OCI-LY7 (cell line): ENCODE data around the gene IMMP2L. TPM values are rescaled to one million over a fixed set of nuclear protein-coding genes. Genes with fewer than 3 reads are reported as not detected.
A peak's percentile ranks its signal among the peaks of the same experiment; 100 is the strongest.

Source experiments
- BruUV-seq: library from RNA; stranded (reverse); fragments of 400-500 nt; replicated peaks from 2 replicates; lab custom pipeline; 2021; lab: Mats Ljungman, UMichigan
- CTCF ChIA-PET: fragments of 300-600 bp; sonication (Branson Sonifier 250); formaldehyde crosslinking; loops from one replicate; lab custom pipeline; 2022; ENCODE audit warnings: antibody characterized with exemption; ENCODE audit not compliant: unreplicated experiment; lab: Charles Lee
- POLR2A ChIA-PET: fragments of 300-600 bp; sonication (Branson Sonifier 250); formaldehyde crosslinking; loops from one replicate; lab custom pipeline; 2022; ENCODE audit warnings: antibody characterized with exemption; lab: Charles Lee
- DNase-seq: peaks from one replicate; pipeline ENCODE4 v3.0.0-alpha.2; 2015; ENCODE audit warnings: low spot score
- H2AFZ ChIP-seq: fragments of 200-600 bp; sonication (generic), shearing (Covaris generic); 2 replicates; pipeline ENCODE4 v1.6.1; 2014; ENCODE audit warnings: mild to moderate bottlenecking, antibody characterized with exemption, low read length, moderate library complexity
- H3K27ac ChIP-seq: fragments of 200-600 bp; sonication (generic); 2 replicates; pipeline ENCODE4 v1.5.1; 2014; ENCODE audit warnings: mixed run types, low read depth, mild to moderate bottlenecking, moderate library complexity, low read length, inconsistent platforms; ENCODE audit not compliant: poor library complexity, severe bottlenecking
- H3K36me3 ChIP-seq: fragments of 200-600 bp; sonication (generic); 2 replicates; pipeline ENCODE4 v1.6.1; 2014; ENCODE audit warnings: mild to moderate bottlenecking, antibody characterized with exemption, low read length, moderate library complexity, mixed read lengths; ENCODE audit not compliant: insufficient read depth
- H3K4me1 ChIP-seq: fragments of 200-600 bp; sonication (generic); 2 replicates; pipeline ENCODE4 v1.5.1; 2014; ENCODE audit warnings: mild to moderate bottlenecking, low read length; ENCODE audit not compliant: insufficient read depth, poor library complexity, severe bottlenecking
- H3K4me2 ChIP-seq: fragments of 200-600 bp; sonication (generic); 2 replicates; pipeline ENCODE4 v1.6.1; 2014; ENCODE audit warnings: mild to moderate bottlenecking, low read length
- H3K4me3 ChIP-seq: fragments of 200-600 bp; sonication (generic); 2 replicates; pipeline ENCODE4 v1.5.1; 2014; ENCODE audit warnings: mild to moderate bottlenecking, low read depth, low read length; ENCODE audit not compliant: poor library complexity, severe bottlenecking
- H3K79me2 ChIP-seq: fragments of 200-600 bp; sonication (generic); 2 replicates; pipeline ENCODE4 v1.6.1; 2016; ENCODE audit warnings: low read depth, mild to moderate bottlenecking, low read length, moderate library complexity, mixed read lengths; ENCODE audit not compliant: insufficient read depth
- H3K9me2 ChIP-seq: fragments of 200-600 bp; sonication (generic); 2 replicates; pipeline ENCODE4 v1.6.1; 2016; ENCODE audit warnings: mild to moderate bottlenecking, low read length, mixed read lengths; ENCODE audit not compliant: insufficient read depth
- H3K9me3 ChIP-seq: fragments of 200-600 bp; sonication (generic); 2 replicates; pipeline ENCODE4 v1.6.1; 2014; ENCODE audit warnings: mild to moderate bottlenecking, mixed run types, low read length, mixed read lengths
- H4K20me1 ChIP-seq: fragments of 200-600 bp; sonication (generic); 2 replicates; pipeline ENCODE4 v1.6.1; 2014; ENCODE audit warnings: mild to moderate bottlenecking, antibody characterized with exemption, low read length, moderate library complexity, mixed read lengths; ENCODE audit not compliant: insufficient read depth
- CTCF ChIP-seq: fragments of 200-600 bp; sonication (generic); conservative IDR thresholded peaks from 2 replicates; pipeline ENCODE4 v1.5.1; 2014; ENCODE audit warnings: mild to moderate bottlenecking, antibody characterized with exemption, low read length, moderate library complexity, mixed read lengths
- EZH2phosphoT487 ChIP-seq: fragments of 200-600 bp; sonication (generic); IDR thresholded peaks from 2 replicates; pipeline ENCODE4 v1.6.1; 2018; ENCODE audit warnings: low read depth, borderline replicate concordance, mild to moderate bottlenecking, mixed run types, antibody characterized with exemption, low read length, moderate library complexity, mixed read lengths
- intact Hi-C: fragments of 100-400 bp; cut with micrococcal nuclease; formaldehyde crosslinking; loops from one replicate; pipeline ENCODE4 v1.10.0; 2022; ENCODE audit not compliant: unreplicated experiment
- total RNA-seq, 2 experiments: library from RNA; depleted of rRNA in 1 of 2; stranded (reverse); fragments of >200 nt in 1 of 2; shearing (Covaris generic) in 1 of 2; gene quantifications; 2 replicates each; pipeline ENCODE4 v1.2.3, GENCODE V29; 2014 to 2022

IMMP2L gene
- total RNA-seq, 2 experiments from 2014 or later = 8.0 to 25.4 TPM

GRCh38 chr7:111560773-111561653 is 1.3 kb downstream of the IMMP2L start:
- Histone ChIP-seq H3K9me3 (no peaks in the 10 kb centered on the region), H3K4me3 (peak overlapping the region; percentile 76), H3K4me2 (peak overlapping the region; percentile 98), H3K79me2 (peaks cover 16% of the 10 kb centered on the region; the same call in 1 of the 2 replicates), H3K36me3 (peaks cover 28% of the 10 kb centered on the region), H3K4me1 (peaks cover 27% of the 10 kb centered on the region), H3K27ac (peak overlapping the region; percentile 51), H2AFZ (peak overlapping the region; percentile 90; the same call in 1 of the 2 replicates), H4K20me1 (no peaks in the 10 kb centered on the region), H3K9me2 (no peaks in the 10 kb centered on the region)
- no TSS peak for BruUV-seq
- no peak for TF ChIP-seq EZH2phosphoT487
- no peak for TF ChIP-seq CTCF
- intact Hi-C loops = loop anchor here (5.0 to 10.0 kb wide), 3 partner anchors 236 to 644 kb away; partner anchors contain the start of genes DOCK4, LRRN3 and ZNF277
- ChIA-PET CTCF (no interaction called here), POLR2A (interaction anchor here (0.6 to 4.9 kb wide), 9 partner anchors 9 to 1949 kb away, joined by 3 to 29 read pairs (median 6); no protein-coding TSS in a partner anchor)
- DNase-seq = peak; percentile 27

DNA sequence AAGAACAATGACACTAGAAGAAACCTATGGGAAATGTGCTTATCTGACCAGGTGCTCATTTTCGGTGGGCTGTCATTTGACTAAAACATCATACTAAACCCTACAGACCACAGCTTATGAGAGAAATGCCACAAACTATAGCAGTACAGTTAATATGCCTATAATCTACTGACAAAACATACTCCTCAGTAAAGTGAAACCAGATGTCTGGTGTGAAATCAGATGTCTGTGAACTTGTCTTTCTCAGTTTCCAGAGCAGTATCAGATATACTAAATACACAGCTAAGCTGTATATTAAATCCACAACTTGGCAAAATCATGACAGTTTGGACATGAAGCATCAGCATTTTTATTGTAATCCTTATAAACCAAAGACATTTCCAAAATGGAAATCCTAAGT is 3.3 kb downstream of the IMMP2L start:
- no TSS peak for BruUV-seq
- intact Hi-C loops = no loop called here

More for the DNA sequence above, 3.3 kb downstream of the IMMP2L start:
- no peak overlapping the region for H3K27ac ChIP-seq
- peak overlapping the region; percentile 49 for H3K4me2 ChIP-seq
- no peak for TF ChIP-seq CTCF
- TF ChIP-seq EZH2phosphoT487 = no peak
- H4K20me1 ChIP-seq = no peaks in the 10 kb centered on the region
- no peaks in the 10 kb centered on the region for H3K9me2 ChIP-seq
- peaks cover 16% of the 10 kb centered on the region; the same call in 1 of the 2 replicates for H3K79me2 ChIP-seq
- no peak for DNase-seq
- H3K4me1 ChIP-seq = peaks cover 27% of the 10 kb centered on the region
- POLR2A ChIA-PET = interaction anchor here (0.6 to 4.9 kb wide), 9 partner anchors 17 to 120 kb away, joined by 3 to 29 read pairs (median 5); no protein-coding TSS in a partner anchor
- no peak overlapping the region for H2AFZ ChIP-seq
- no peak overlapping the region for H3K4me3 ChIP-seq
- H3K36me3 ChIP-seq = peaks cover 44% of the 10 kb centered on the region
- CTCF ChIA-PET = no interaction called here
- H3K9me3 ChIP-seq = no peaks in the 10 kb centered on the region
